ENCODE results near the gene KSR2. TPM values are rescaled to one million over a fixed set of nuclear protein-coding genes. Genes with fewer than 3 reads are reported as not detected.

The KSR2 gene
- total RNA-seq, 3 donors from 2014 or later, result 0.05 to 0.08 (median 0.05) TPM

GRCh38 chr12:117985182-117985581 lies 16.4 kb upstream of the KSR2 start:
- no peak for DNase-seq
- Mint-ChIP-seq H3K36me3 (ENCODE audit: insufficient read depth) (peaks cover 3% of the 10 kb centered on the region), H3K4me1 (ENCODE audit: low read depth) (no peaks in the 10 kb centered on the region), H3K4me3 (no peak overlapping the region), H3K27me3 (ENCODE audit: low read depth) (peaks cover 6% of the 10 kb centered on the region), H3K9me3 (peaks cover 5% of the 10 kb centered on the region)
- no peak for ATAC-seq

GRCh38 chr12:117981267-117981666 lies 12.5 kb upstream of the KSR2 start:
- ATAC-seq, result peak in 1 of 2 donors; percentile 23
- H3K4me3 Mint-ChIP-seq, result no peak overlapping the region
- peaks cover 6% of the 10 kb centered on the region for H3K27me3 Mint-ChIP-seq (ENCODE audit: low read depth)

GRCh38 chr12:117980616-117981015 lies 11.8 kb upstream of the KSR2 start:
- no peaks in the 10 kb centered on the region for H3K36me3 Mint-ChIP-seq (ENCODE audit: insufficient read depth)
- ATAC-seq (no peak), DNase-seq (no peak)
- peaks cover 8% of the 10 kb centered on the region for H3K27me3 Mint-ChIP-seq (ENCODE audit: low read depth)
- no peak overlapping the region for H3K4me3 Mint-ChIP-seq
- no peaks in the 10 kb centered on the region for H3K4me1 Mint-ChIP-seq (ENCODE audit: low read depth)
- H3K9me3 Mint-ChIP-seq, result no peaks in the 10 kb centered on the region

More at GRCh38 chr12:117981267-117981666, 12.5 kb upstream of the KSR2 start:
- H3K9me3 Mint-ChIP-seq, result no peaks in the 10 kb centered on the region
- H3K4me1 Mint-ChIP-seq (ENCODE audit: low read depth), result no peaks in the 10 kb centered on the region
- no peak for DNase-seq
- H3K36me3 Mint-ChIP-seq (ENCODE audit: insufficient read depth), result no peaks in the 10 kb centered on the region

GRCh38 chr12:117977373-117977772 lies 8.6 kb upstream of the KSR2 start:
- Mint-ChIP-seq H3K9me3 (no peaks in the 10 kb centered on the region), H3K27me3 (ENCODE audit: low read depth) (peaks cover 14% of the 10 kb centered on the region), H3K4me3 (no peak overlapping the region), H3K4me1 (ENCODE audit: low read depth) (no peaks in the 10 kb centered on the region), H3K36me3 (ENCODE audit: insufficient read depth) (no peaks in the 10 kb centered on the region)
- ATAC-seq, result no peak
- DNase-seq, result no peak

DNA sequence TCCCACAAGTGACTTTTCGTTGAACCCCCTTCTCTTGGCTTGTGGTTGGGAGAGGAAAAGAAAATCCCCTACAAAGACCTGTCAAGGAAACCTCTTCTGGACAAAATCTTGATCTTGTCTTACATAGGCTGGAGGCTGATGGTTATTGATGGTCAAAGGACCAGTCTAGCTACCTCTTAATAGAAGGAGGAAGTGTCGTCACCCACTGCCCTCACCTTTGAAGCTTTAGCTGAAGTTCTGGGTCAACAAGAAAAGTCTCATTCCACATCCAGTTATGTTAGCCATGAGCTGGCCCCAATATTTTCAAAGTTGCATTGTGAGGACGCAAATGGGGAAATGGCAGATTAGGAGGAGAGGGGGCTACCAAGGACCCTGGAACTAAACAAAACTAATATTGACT lies 6.2 kb upstream of the KSR2 start:
- ATAC-seq (no peak), DNase-seq (no peak)
- Mint-ChIP-seq H3K4me3 (no peak overlapping the region), H3K36me3 (ENCODE audit: insufficient read depth) (no peaks in the 10 kb centered on the region), H3K9me3 (peaks cover 12% of the 10 kb centered on the region), H3K4me1 (ENCODE audit: low read depth) (no peaks in the 10 kb centered on the region), H3K27me3 (ENCODE audit: low read depth) (peaks cover 26% of the 10 kb centered on the region)

GRCh38 chr12:117972301-117972700 lies 3.5 kb upstream of the KSR2 start:
- DNase-seq (no peak), ATAC-seq (no peak)
- peaks cover 12% of the 10 kb centered on the region for H3K9me3 Mint-ChIP-seq
- H3K4me3 Mint-ChIP-seq, result no peak overlapping the region
- H3K36me3 Mint-ChIP-seq (ENCODE audit: insufficient read depth), result no peaks in the 10 kb centered on the region
- H3K4me1 Mint-ChIP-seq (ENCODE audit: low read depth), result peaks cover 3% of the 10 kb centered on the region
- H3K27me3 Mint-ChIP-seq (ENCODE audit: low read depth), result peaks cover 36% of the 10 kb centered on the region

DNA sequence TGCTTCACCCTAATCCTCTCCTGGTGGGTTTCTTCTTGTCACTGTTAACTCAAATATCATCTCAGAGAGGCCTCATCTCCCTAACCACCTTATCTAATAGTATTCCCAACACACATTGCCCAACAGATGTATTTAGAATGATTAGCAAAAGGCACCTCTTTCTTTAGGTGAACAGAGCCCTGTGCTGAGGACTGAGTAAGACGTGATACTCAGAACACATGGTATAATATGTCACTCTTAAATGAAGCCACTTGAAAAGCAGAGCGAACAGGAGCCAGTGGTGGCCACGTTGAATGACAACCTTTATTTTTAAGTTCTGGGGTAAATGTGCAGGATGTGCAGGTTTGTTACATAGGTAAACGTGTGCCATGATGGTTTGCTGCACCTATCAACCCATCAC lies 1.5 kb upstream of the KSR2 start:
- peaks cover 53% of the 10 kb centered on the region for H3K27me3 Mint-ChIP-seq (ENCODE audit: low read depth)
- peaks cover 12% of the 10 kb centered on the region for H3K9me3 Mint-ChIP-seq
- peaks cover 3% of the 10 kb centered on the region for H3K4me1 Mint-ChIP-seq (ENCODE audit: low read depth)
- no peak overlapping the region for H3K4me3 Mint-ChIP-seq
- DNase-seq (no peak), ATAC-seq (no peak)
- H3K36me3 Mint-ChIP-seq (ENCODE audit: insufficient read depth), result no peaks in the 10 kb centered on the region

DNA sequence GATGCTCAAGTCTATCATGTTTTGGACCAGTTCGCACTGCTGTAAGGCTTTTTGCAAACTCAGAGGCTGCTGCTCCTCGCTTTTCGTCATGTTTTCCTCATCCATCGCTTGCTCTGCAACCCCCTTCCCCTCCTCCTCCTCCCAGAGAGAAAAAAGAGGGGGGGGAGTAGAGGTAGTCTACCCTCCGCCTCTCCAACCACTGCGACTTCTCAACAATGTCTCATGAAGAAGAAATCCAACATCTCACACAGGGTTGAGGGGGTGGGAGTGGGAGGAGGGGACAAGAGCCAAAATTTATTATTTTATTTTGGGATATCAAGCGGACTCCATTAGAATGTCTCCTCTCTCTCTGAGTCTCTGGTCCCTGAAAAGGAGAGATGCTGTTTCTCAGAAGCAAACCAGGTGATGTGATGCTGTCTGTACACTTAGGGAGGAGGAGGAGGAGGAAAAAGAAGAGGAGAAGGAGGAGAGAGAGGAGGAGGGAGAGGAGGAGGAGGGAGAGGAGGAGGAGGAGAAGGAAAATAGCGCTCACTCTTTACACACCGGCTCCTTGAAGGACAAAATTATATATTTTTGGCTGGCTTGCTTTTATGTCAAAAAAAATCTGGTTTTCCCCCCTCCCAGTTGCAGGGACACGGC lies 520 bp downstream of the KSR2 start:
- peaks cover 58% of the 10 kb centered on the region for H3K27me3 Mint-ChIP-seq (ENCODE audit: low read depth)
- peaks cover 3% of the 10 kb centered on the region for H3K4me1 Mint-ChIP-seq (ENCODE audit: low read depth)
- peak overlapping the region; percentile 74 for H3K4me3 Mint-ChIP-seq
- H3K36me3 Mint-ChIP-seq (ENCODE audit: insufficient read depth), result no peaks in the 10 kb centered on the region
- ATAC-seq (no peak), DNase-seq (no peak)
- peaks cover 12% of the 10 kb centered on the region for H3K9me3 Mint-ChIP-seq

DNA sequence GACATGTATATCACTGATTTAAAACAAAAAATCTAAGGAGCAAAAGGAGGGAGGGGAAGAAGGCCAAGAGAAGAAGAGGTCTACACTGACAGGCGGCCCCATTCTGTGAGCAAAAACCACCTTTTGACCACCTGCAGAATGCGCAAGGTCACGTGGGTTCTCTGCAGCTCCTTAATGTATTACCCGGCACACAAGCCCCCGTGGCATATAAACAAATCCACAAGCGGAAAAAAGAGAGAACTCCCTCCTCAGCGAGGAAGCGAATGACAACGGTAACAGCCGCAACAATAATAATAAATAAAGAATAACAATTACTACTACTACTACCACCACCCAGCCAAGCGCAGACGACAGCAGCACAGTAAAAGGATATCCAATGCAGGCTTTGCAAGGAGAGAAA lies 1.3 kb downstream of the KSR2 start:
- no peak overlapping the region for H3K4me3 Mint-ChIP-seq
- ATAC-seq, result no peak
- H3K36me3 Mint-ChIP-seq (ENCODE audit: insufficient read depth), result no peaks in the 10 kb centered on the region
- H3K4me1 Mint-ChIP-seq (ENCODE audit: low read depth), result peaks cover 3% of the 10 kb centered on the region
- no peak for DNase-seq
- peaks cover 60% of the 10 kb centered on the region for H3K27me3 Mint-ChIP-seq (ENCODE audit: low read depth)
- H3K9me3 Mint-ChIP-seq, result peaks cover 12% of the 10 kb centered on the region

GRCh38 chr12:117967043-117967442 lies 1.7 kb downstream of the KSR2 start:
- H3K36me3 Mint-ChIP-seq (ENCODE audit: insufficient read depth), result no peaks in the 10 kb centered on the region
- H3K9me3 Mint-ChIP-seq, result peaks cover 11% of the 10 kb centered on the region
- no peak overlapping the region for H3K4me3 Mint-ChIP-seq
- peaks cover 3% of the 10 kb centered on the region for H3K4me1 Mint-ChIP-seq (ENCODE audit: low read depth)
- DNase-seq (no peak), ATAC-seq (no peak)
- H3K27me3 Mint-ChIP-seq (ENCODE audit: low read depth), result peaks cover 60% of the 10 kb centered on the region

GRCh38 chr12:117966511-117966910 lies 2.3 kb downstream of the KSR2 start:
- Mint-ChIP-seq H3K4me1 (ENCODE audit: low read depth) (peaks cover 3% of the 10 kb centered on the region), H3K4me3 (no peak overlapping the region), H3K27me3 (ENCODE audit: low read depth) (peaks cover 54% of the 10 kb centered on the region), H3K9me3 (peaks cover 5% of the 10 kb centered on the region), H3K36me3 (ENCODE audit: insufficient read depth) (no peaks in the 10 kb centered on the region)
- ATAC-seq, result no peak
- DNase-seq, result no peak

GRCh38 chr12:117963836-117964235 lies 5.0 kb downstream of the KSR2 start:
- no peaks in the 10 kb centered on the region for H3K36me3 Mint-ChIP-seq (ENCODE audit: insufficient read depth)
- H3K4me1 Mint-ChIP-seq (ENCODE audit: low read depth), result peaks cover 1% of the 10 kb centered on the region
- no peaks in the 10 kb centered on the region for H3K9me3 Mint-ChIP-seq
- ATAC-seq, result no peak
- DNase-seq, result no peak
- H3K27me3 Mint-ChIP-seq (ENCODE audit: low read depth), result peaks cover 52% of the 10 kb centered on the region
- no peak overlapping the region for H3K4me3 Mint-ChIP-seq

GRCh38 chr12:117936722-117937484 lies 31.9 kb downstream of the KSR2 start:
- DNase-seq (no peak), ATAC-seq (no peak)
- H3K36me3 Mint-ChIP-seq (ENCODE audit: insufficient read depth), result no peaks in the 10 kb centered on the region
- no peaks in the 10 kb centered on the region for H3K4me1 Mint-ChIP-seq (ENCODE audit: low read depth)
- no peak overlapping the region for H3K4me3 Mint-ChIP-seq
- peaks cover 7% of the 10 kb centered on the region for H3K27me3 Mint-ChIP-seq (ENCODE audit: low read depth)
- H3K9me3 Mint-ChIP-seq, result no peaks in the 10 kb centered on the region

- Mint-ChIP-seq H3K4me1 (ENCODE audit: low read depth) (no peaks in the 10 kb centered on the region), H3K36me3 (ENCODE audit: insufficient read depth) (no peaks in the 10 kb centered on the region), H3K4me3 (no peak overlapping the region), H3K9me3 (peaks cover 6% of the 10 kb centered on the region), H3K27me3 (ENCODE audit: low read depth) (no peaks in the 10 kb centered on the region)
- no peak for ATAC-seq
- no peak for DNase-seq
Observed at GRCh38 chr12:117933545-117933944, 35.2 kb downstream of the KSR2 start.

- ATAC-seq (no peak), DNase-seq (no peak)
- Mint-ChIP-seq H3K36me3 (ENCODE audit: insufficient read depth) (no peaks in the 10 kb centered on the region), H3K9me3 (peaks cover 4% of the 10 kb centered on the region), H3K4me3 (no peak overlapping the region), H3K4me1 (ENCODE audit: low read depth) (no peaks in the 10 kb centered on the region), H3K27me3 (ENCODE audit: low read depth) (peaks cover 4% of the 10 kb centered on the region)
Observed at GRCh38 chr12:117926391-117926899, 42.3 kb downstream of the KSR2 start.
